HL-60 (cell line): ENCODE data around the gene PTPN9.

Experiments used
- DNase-seq, 2 experiments: peaks; one replicate each; pipeline ENCODE4 v3.0.0-alpha.2; 2010 to 2020; ENCODE audit warnings: low read depth in 1 of 2, low spot score in 1 of 2
- H3K27ac ChIP-seq: fragments of 250-450 bp; sonication (Bioruptor Pico); replicated peaks from 2 replicates; pipeline ENCODE4 v1.5.1; 2020; ENCODE audit warnings: mild to moderate bottlenecking, moderate library complexity
- H3K27me3 ChIP-seq: fragments of 250-450 bp; sonication (Bioruptor Pico); 2 replicates; pipeline ENCODE4 v1.5.1; 2021; ENCODE audit warnings: mild to moderate bottlenecking, moderate library complexity; ENCODE audit not compliant: insufficient read depth, poor library complexity, severe bottlenecking
- H3K4me3 ChIP-seq: replicated peaks from 2 replicates; pipeline ENCODE4 v1.5.1; 2011; ENCODE audit warnings: mild to moderate bottlenecking, control low read depth, low read length; ENCODE audit not compliant: insufficient read depth
- CTCF ChIP-seq: IDR thresholded peaks from one replicate; pipeline ENCODE4 v1.5.1; 2011; ENCODE audit warnings: low read length, control low read depth, inconsistent platforms; ENCODE audit not compliant: insufficient read depth
- GABPA ChIP-seq: IDR thresholded peaks from 2 replicates; pipeline ENCODE4 v1.6.1; 2012; ENCODE audit warnings: low read depth
- POLR2AphosphoS5 ChIP-seq: IDR thresholded peaks from 2 replicates; pipeline ENCODE4 v1.6.1; 2012; ENCODE audit warnings: low read depth
- REST ChIP-seq: IDR thresholded peaks from 2 replicates; pipeline ENCODE4 v1.6.1; 2012; ENCODE audit warnings: low read depth; ENCODE audit not compliant: insufficient replicate concordance
- SPI1 ChIP-seq: IDR thresholded peaks from 2 replicates; pipeline ENCODE4 v1.6.1; 2012; ENCODE audit warnings: low read depth, mild to moderate bottlenecking, borderline replicate concordance

PTPN9 gene

GRCh38 chr15:75620058-75620820 is 41.1 kb upstream of the PTPN9 start:
- DNase-seq: no peak
- Histone ChIP-seq H3K4me3 (no peak overlapping the region), H3K27me3 (no peaks in the 10 kb centered on the region), H3K27ac (peak overlapping the region; percentile 31)
- TF ChIP-seq CTCF (no peak), GABPA (no peak), POLR2AphosphoS5 (no peak), SPI1 (no peak), REST (no peak)

- DNase-seq: no peak
- no peak overlapping the region for H3K27ac ChIP-seq
- TF ChIP-seq POLR2AphosphoS5 (no peak), CTCF (no peak), REST (no peak), SPI1 (no peak), GABPA (no peak)
- H3K4me3 ChIP-seq: no peak overlapping the region
- H3K27me3 ChIP-seq: no peaks in the 10 kb centered on the region
Measured at GRCh38 chr15:75616766-75617165, 37.7 kb upstream of the PTPN9 start.

GRCh38 chr15:75606711-75607699 is 27.9 kb upstream of the PTPN9 start:
- no peak overlapping the region for H3K27ac ChIP-seq
- no peak for TF ChIP-seq GABPA
- no peak for TF ChIP-seq CTCF
- no peak for TF ChIP-seq POLR2AphosphoS5
- TF ChIP-seq REST: no peak
- no peak for TF ChIP-seq SPI1
- H3K27me3 ChIP-seq: no peaks in the 10 kb centered on the region
- no peak overlapping the region for H3K4me3 ChIP-seq
- no peak for DNase-seq
